ENCODE data around the gene STOX2.
"Not testable (repeated sequence)": the region's sequence is repeated elsewhere in the genome, so short reads cannot be mapped to it uniquely, and the experiment has no call there.

STOX2 gene

DNA sequence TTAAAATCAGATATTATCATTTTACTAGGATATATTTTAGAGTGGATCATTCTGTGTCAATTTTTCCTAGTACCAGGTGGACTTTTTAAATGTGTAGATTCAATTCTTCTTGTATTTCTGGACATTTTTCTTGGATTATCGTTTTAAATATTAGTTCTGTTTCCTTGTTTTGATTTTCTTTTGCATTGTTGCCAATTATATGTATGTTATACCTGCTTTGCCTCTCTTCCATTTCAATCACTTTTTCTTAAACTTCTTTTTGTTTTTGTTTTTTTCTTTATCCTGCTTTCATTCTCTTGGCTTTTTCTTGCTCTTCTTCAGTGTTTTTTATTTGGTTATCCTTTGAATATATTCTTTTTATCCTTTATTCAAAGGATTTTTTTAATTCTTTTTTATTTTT is 141.0 kb downstream of the STOX2 start:
- WGBS (ENCODE audit: insufficient coverage, insufficient read length) = no CpG with 5 or more reads among the region's 1 CpG
- H3K4me1 ChIP-seq (ENCODE audit: control insufficient read depth, insufficient read depth, low read length) = no peaks in the 10 kb centered on the region

DNA sequence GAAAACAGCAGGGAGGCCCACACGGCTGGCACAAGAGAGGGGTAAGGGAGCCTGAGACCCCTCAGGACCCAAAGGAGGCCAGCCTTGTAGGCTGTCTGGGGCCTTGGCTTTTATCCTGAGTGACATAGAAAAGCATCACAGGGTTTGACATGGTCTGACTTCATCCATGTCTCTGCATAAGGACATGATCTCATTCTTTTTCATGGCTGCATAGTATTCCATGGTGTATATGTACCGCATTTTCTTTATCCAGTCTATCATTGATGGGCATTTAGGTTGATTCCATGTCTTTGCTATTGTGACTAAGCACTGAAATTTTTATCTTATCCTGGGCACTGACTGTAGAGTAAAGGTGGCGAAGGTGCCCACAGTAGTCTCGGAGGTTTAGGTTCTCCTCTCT is 146.2 kb downstream of the STOX2 start:
- not testable (repeated sequence) for H3K36me3 ChIP-seq (ENCODE audit: control insufficient read depth, insufficient read depth, low read length); H3K27me3 ChIP-seq (ENCODE audit: control insufficient read depth, insufficient read depth, low read length); H3K4me3 ChIP-seq (ENCODE audit: low read length); DNase-seq (ENCODE audit: low read depth, low spot score); H3K9me3 ChIP-seq (ENCODE audit: control insufficient read depth, insufficient read depth, low read length); H3K4me1 ChIP-seq (ENCODE audit: control insufficient read depth, insufficient read depth, low read length); H3K27ac ChIP-seq (ENCODE audit: low read length)
- WGBS (ENCODE audit: insufficient coverage, insufficient read length) = no CpG with 5 or more reads among the region's 4 CpGs

More for the DNA sequence above, 141.0 kb downstream of the STOX2 start:
- Histone ChIP-seq H3K9me3 (ENCODE audit: control insufficient read depth, insufficient read depth, low read length) (no peaks in the 10 kb centered on the region), H3K27me3 (ENCODE audit: control insufficient read depth, insufficient read depth, low read length) (no peaks in the 10 kb centered on the region), H3K36me3 (ENCODE audit: control insufficient read depth, insufficient read depth, low read length) (no peaks in the 10 kb centered on the region), H3K27ac (ENCODE audit: low read length) (no peak overlapping the region), H3K4me3 (ENCODE audit: low read length) (no peak overlapping the region)
- no peak for DNase-seq (ENCODE audit: low read depth, low spot score)

DNA sequence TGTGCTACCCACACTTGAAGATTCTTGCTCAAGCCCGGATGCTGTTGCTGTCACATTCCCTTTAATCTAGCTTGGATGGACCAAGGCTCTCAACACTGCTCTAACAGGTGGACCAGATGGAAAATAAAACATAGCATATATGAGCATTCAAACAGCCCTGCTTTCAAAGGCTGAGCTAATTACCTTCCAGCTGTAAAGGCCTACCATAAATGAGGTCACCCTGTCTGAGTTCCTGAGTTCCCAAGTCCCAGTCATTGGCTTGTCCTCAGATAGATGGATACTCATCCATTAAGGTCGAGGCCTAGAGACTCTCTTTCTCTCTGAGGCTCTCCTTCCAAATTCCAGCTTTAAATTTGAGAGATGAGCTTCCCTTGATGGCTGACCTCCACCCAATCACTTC is 147.5 kb downstream of the STOX2 start:
- WGBS (ENCODE audit: insufficient coverage, insufficient read length) = no CpG with 5 or more reads among the region's 2 CpGs
- Histone ChIP-seq H3K9me3 (ENCODE audit: control insufficient read depth, insufficient read depth, low read length) (no peaks in the 10 kb centered on the region), H3K27ac (ENCODE audit: low read length) (no peak overlapping the region), H3K4me1 (ENCODE audit: control insufficient read depth, insufficient read depth, low read length) (no peaks in the 10 kb centered on the region), H3K4me3 (ENCODE audit: low read length) (no peak overlapping the region), H3K27me3 (ENCODE audit: control insufficient read depth, insufficient read depth, low read length) (no peaks in the 10 kb centered on the region), H3K36me3 (ENCODE audit: control insufficient read depth, insufficient read depth, low read length) (no peaks in the 10 kb centered on the region)
- DNase-seq (ENCODE audit: low read depth, low spot score) = no peak

DNA sequence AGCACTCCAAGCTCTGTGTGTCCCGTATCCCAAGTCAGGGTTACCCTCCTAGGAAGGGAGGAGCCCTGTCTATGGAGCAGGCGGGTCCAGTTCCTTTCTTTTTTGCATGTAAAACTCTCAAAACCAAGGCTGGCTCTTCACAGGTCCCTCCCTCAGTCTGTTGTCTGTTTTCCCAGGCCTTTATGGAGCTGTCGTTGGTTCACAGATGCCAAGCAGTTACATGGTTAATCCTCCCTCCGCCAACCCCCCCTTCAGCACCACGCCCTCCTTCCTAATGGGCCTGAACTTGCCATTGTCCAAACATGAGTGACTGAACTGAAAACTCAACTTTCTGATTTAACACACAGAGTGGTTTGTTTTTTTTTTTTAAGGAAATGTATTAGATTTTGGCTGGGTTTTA is 148.3 kb downstream of the STOX2 start:
- Histone ChIP-seq H3K4me3 (ENCODE audit: low read length) (no peak overlapping the region), H3K27me3 (ENCODE audit: control insufficient read depth, insufficient read depth, low read length) (no peaks in the 10 kb centered on the region), H3K36me3 (ENCODE audit: control insufficient read depth, insufficient read depth, low read length) (no peaks in the 10 kb centered on the region), H3K9me3 (ENCODE audit: control insufficient read depth, insufficient read depth, low read length) (no peaks in the 10 kb centered on the region), H3K27ac (ENCODE audit: low read length) (no peak overlapping the region), H3K4me1 (ENCODE audit: control insufficient read depth, insufficient read depth, low read length) (no peaks in the 10 kb centered on the region)
- DNase-seq (ENCODE audit: low read depth, low spot score) = no peak
- no CpG with 5 or more reads among the region's 5 CpGs for WGBS (ENCODE audit: insufficient coverage, insufficient read length)

DNA sequence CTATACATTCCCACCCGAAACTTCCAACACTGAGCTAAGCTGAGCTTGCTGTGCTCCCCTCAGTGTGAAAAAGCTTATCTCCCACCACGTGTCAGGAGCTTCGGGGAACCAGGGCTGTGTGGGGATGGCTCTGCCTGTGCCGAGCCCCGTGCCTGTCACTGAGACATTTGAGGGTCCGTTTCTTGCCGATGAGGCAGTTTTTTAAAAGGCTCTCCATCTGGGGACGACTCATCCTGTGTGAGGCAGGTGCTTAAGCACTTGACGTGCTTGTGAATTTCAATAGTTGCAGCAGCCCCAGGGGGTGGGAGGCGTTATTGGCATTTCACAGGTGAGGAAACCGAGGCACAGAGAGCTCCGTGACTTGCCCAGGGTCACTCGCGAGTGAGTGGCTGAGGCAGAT is 151.8 kb downstream of the STOX2 start:
- no peak overlapping the region for H3K4me3 ChIP-seq (ENCODE audit: low read length)
- H3K36me3 ChIP-seq (ENCODE audit: control insufficient read depth, insufficient read depth, low read length) = no peaks in the 10 kb centered on the region
- H3K9me3 ChIP-seq (ENCODE audit: control insufficient read depth, insufficient read depth, low read length) = no peaks in the 10 kb centered on the region
- H3K4me1 ChIP-seq (ENCODE audit: control insufficient read depth, insufficient read depth, low read length) = no peaks in the 10 kb centered on the region
- H3K27ac ChIP-seq (ENCODE audit: low read length) = no peak overlapping the region
- H3K27me3 ChIP-seq (ENCODE audit: control insufficient read depth, insufficient read depth, low read length) = no peaks in the 10 kb centered on the region
- DNase-seq (ENCODE audit: low read depth, low spot score) = no peak
- WGBS (ENCODE audit: insufficient coverage, insufficient read length) = no CpG with 5 or more reads among the region's 14 CpGs

DNA sequence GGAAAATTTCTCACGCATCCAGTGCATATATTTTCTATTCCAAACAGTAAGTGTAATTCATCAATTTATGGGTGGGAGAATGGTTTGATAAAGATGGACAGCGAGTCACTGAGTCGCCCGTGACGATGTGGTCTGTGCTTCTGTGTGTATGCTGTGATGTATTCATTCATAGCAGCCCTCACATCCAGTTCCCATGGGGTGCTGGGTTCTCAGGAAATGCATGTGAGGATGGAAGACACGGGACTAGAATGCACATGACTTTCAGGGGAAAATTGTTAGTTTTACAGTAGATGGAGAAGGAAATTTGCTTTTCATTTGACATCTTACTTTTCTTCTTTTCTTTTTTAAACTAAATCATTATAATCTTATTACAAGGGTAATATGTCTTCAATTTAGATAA is 152.9 kb downstream of the STOX2 start:
- Histone ChIP-seq H3K4me3 (ENCODE audit: low read length) (no peak overlapping the region), H3K4me1 (ENCODE audit: control insufficient read depth, insufficient read depth, low read length) (no peaks in the 10 kb centered on the region), H3K36me3 (ENCODE audit: control insufficient read depth, insufficient read depth, low read length) (no peaks in the 10 kb centered on the region), H3K9me3 (ENCODE audit: control insufficient read depth, insufficient read depth, low read length) (no peaks in the 10 kb centered on the region), H3K27ac (ENCODE audit: low read length) (no peak overlapping the region), H3K27me3 (ENCODE audit: control insufficient read depth, insufficient read depth, low read length) (no peaks in the 10 kb centered on the region)
- DNase-seq (ENCODE audit: low read depth, low spot score) = no peak
- WGBS (ENCODE audit: insufficient coverage, insufficient read length) = no CpG with 5 or more reads among the region's 6 CpGs

DNA sequence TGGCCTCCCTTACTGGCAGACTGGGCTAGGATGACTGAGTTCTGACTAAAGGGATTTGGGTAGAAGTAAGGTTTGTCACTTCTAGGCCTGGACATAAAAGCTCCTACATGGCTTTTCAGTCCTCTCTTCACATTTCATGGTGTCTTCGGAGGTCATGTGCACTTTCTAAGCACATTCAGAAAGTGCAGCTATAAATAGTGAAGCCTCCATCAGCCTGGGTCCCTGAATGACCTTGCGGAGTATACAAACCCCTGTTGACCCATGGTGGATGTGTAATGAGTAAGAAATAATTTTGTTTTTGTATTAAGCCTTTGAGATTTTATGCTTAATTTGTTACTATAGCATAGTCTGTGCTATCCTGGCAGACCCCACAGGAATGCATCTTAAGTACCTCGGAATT is 154.0 kb downstream of the STOX2 start:
- Histone ChIP-seq H3K9me3 (ENCODE audit: control insufficient read depth, insufficient read depth, low read length) (no peaks in the 10 kb centered on the region), H3K4me1 (ENCODE audit: control insufficient read depth, insufficient read depth, low read length) (no peaks in the 10 kb centered on the region), H3K27ac (ENCODE audit: low read length) (no peak overlapping the region), H3K36me3 (ENCODE audit: control insufficient read depth, insufficient read depth, low read length) (no peaks in the 10 kb centered on the region), H3K27me3 (ENCODE audit: control insufficient read depth, insufficient read depth, low read length) (no peaks in the 10 kb centered on the region), H3K4me3 (ENCODE audit: low read length) (no peak overlapping the region)
- DNase-seq (ENCODE audit: low read depth, low spot score) = no peak
- WGBS (ENCODE audit: insufficient coverage, insufficient read length) = no CpG with 5 or more reads among the region's 3 CpGs

DNA sequence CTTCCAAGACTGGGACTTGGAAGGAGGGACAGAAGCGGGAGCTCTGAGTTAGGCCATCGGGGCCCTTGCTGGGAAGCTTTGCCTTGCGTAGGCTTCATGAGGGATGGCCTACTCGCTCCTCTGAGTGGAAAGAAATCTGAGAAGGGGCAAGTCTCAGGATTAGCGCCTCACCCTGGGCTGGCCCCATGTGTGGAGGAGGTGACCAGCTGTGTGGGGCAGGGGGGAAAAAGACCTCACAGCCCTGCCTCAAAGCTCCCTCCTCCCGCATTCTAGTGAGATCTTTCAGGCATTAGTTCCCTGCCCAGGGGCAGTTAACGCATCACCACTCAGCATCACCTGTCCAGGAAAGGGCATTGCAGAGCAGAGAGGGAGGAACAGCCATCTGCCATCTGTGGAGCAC is 156.5 kb downstream of the STOX2 start:
- H3K4me3 ChIP-seq (ENCODE audit: low read length) = no peak overlapping the region
- no peaks in the 10 kb centered on the region for H3K9me3 ChIP-seq (ENCODE audit: control insufficient read depth, insufficient read depth, low read length)
- no peaks in the 10 kb centered on the region for H3K27me3 ChIP-seq (ENCODE audit: control insufficient read depth, insufficient read depth, low read length)
- H3K27ac ChIP-seq (ENCODE audit: low read length) = no peak overlapping the region
- no peaks in the 10 kb centered on the region for H3K4me1 ChIP-seq (ENCODE audit: control insufficient read depth, insufficient read depth, low read length)
- no peak for DNase-seq (ENCODE audit: low read depth, low spot score)
- no CpG with 5 or more reads among the region's 7 CpGs for WGBS (ENCODE audit: insufficient coverage, insufficient read length)
- H3K36me3 ChIP-seq (ENCODE audit: control insufficient read depth, insufficient read depth, low read length) = no peaks in the 10 kb centered on the region

DNA sequence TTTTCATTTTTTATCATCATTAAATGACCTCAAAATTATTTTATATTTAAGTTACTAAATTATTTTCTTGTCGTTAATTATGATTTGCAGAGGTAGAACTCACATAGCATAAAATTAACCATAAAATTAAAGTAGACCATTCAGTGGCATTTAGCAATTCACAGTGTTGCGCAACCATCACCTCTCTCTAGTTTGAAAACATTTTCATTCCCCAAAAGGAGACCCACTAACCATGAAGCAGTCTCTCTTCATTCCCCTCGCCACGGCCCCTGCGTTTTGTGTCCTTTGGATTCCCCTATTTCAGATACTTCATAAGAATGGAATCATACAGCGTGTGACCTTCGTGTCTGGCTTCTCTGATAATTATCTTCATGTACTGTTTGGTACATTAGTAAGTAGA is 157.7 kb downstream of the STOX2 start:
- Histone ChIP-seq H3K27ac (ENCODE audit: low read length) (no peak overlapping the region), H3K9me3 (ENCODE audit: control insufficient read depth, insufficient read depth, low read length) (no peaks in the 10 kb centered on the region), H3K27me3 (ENCODE audit: control insufficient read depth, insufficient read depth, low read length) (no peaks in the 10 kb centered on the region), H3K36me3 (ENCODE audit: control insufficient read depth, insufficient read depth, low read length) (no peaks in the 10 kb centered on the region), H3K4me3 (ENCODE audit: low read length) (no peak overlapping the region), H3K4me1 (ENCODE audit: control insufficient read depth, insufficient read depth, low read length) (no peaks in the 10 kb centered on the region)
- no peak for DNase-seq (ENCODE audit: low read depth, low spot score)
- WGBS (ENCODE audit: insufficient coverage, insufficient read length) = no CpG with 5 or more reads among the region's 7 CpGs

DNA sequence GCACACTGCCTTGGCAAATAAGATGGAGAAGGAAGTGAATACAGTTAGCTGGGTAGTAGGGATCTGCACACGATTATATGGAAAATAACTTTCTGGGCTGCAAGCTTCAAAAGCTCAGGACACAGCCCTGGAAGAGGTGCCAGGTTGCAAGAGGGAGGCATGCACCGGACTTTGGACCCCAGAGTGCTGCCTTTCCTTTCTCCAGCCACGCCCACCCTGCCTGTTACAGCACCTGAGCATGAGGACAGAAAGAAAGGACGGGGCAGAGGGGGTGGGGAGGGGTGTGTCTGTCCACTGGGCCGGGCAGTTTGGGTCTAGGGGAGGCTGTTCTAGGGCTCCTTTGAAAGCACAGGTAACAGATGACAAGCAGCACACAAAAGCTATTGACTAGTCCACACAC is 159.8 kb downstream of the STOX2 start:
- no peaks in the 10 kb centered on the region for H3K4me1 ChIP-seq (ENCODE audit: control insufficient read depth, insufficient read depth, low read length)
- no CpG with 5 or more reads among the region's 5 CpGs for WGBS (ENCODE audit: insufficient coverage, insufficient read length)
- no peaks in the 10 kb centered on the region for H3K27me3 ChIP-seq (ENCODE audit: control insufficient read depth, insufficient read depth, low read length)
- H3K36me3 ChIP-seq (ENCODE audit: control insufficient read depth, insufficient read depth, low read length) = no peaks in the 10 kb centered on the region
- no peak overlapping the region for H3K27ac ChIP-seq (ENCODE audit: low read length)
- no peak for DNase-seq (ENCODE audit: low read depth, low spot score)
- no peak overlapping the region for H3K4me3 ChIP-seq (ENCODE audit: low read length)
- H3K9me3 ChIP-seq (ENCODE audit: control insufficient read depth, insufficient read depth, low read length) = no peaks in the 10 kb centered on the region

DNA sequence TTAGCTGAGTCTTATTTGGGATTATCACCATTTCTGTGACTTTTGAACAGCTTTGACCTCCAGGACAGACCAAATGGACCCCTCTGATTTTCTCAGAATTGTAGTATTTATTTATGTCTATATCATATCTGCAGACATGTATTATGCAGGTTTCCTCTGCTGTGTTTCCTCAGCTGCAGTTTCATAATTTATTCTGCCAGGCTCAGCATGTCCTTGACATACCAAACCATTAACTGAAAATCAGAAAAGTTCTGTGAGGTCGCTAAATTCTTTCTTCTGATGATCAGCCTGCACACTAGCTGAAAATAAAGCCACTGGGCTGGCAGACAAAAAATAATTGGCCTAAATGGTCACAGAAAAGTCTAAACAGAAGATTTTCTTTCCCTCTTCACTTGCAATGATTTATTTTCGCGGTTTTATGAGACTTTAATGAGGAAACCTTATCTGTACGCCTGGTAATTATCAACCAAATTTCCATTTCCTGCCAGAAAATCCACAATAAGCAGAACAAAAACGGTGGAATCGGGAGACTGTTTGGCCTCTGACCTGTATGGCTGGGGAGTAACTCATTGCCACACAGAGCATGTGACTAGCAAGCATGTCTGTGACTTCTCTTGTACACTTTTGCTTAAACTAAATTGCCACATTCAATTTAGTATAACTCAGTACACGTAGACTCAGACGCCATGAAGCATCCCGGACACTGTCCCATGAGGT is 161.6 kb downstream of the STOX2 start:
- Histone ChIP-seq H3K27ac (ENCODE audit: low read length) (no peak overlapping the region), H3K4me1 (ENCODE audit: control insufficient read depth, insufficient read depth, low read length) (no peaks in the 10 kb centered on the region), H3K9me3 (ENCODE audit: control insufficient read depth, insufficient read depth, low read length) (no peaks in the 10 kb centered on the region), H3K4me3 (ENCODE audit: low read length) (no peak overlapping the region), H3K36me3 (ENCODE audit: control insufficient read depth, insufficient read depth, low read length) (no peaks in the 10 kb centered on the region), H3K27me3 (ENCODE audit: control insufficient read depth, insufficient read depth, low read length) (no peaks in the 10 kb centered on the region)
- no CpG with 5 or more reads among the region's 9 CpGs for WGBS (ENCODE audit: insufficient coverage, insufficient read length)
- no peak for DNase-seq (ENCODE audit: low read depth, low spot score)

All from iPS DF 6.9 (cell line).